ENCODE measurements around the gene U2AF2.

The U2AF2 gene

GRCh38 chr19:55654868-55655647 is at the start of gene U2AF2:
Gene U2AF2 (plus strand): TSS chr19:55655035. CDS start chr19:55655105, 70 bp downstream.
- peak; percentile 92 to 98 (median 94) for DNase-seq (ENCODE audit: low read depth in 4 of 4, low spot score in 1 of 4)

DNA sequence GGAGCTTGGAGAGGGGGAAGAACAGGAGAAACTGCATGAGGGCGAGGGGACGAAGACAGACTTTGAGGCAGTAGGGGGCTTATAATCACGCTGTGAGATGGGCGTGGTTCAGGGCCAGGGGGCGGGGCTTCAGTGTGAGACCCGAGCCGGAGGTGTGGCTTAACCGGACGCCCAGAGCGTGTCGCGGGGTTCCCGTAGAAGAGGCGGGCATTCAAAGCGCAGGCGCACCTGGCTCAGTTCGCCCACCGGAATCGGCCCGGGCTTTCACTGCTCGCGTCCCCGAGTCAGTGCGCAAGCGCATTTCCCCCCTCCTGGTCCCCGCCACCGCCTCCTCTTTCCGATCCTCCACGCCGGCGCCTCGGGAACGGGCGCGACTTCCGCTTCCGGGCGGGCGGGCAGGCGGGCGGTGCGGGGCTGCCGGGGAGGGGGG is 49.6 kb upstream of the U2AF2 start:
- peak; percentile 97 to 99 (median 98) for DNase-seq (ENCODE audit: low read depth in 4 of 4, low spot score in 1 of 4)

- DNase-seq (ENCODE audit: low read depth in 4 of 4, low spot score in 1 of 4), result peak in 2 of 4 experiments; percentile 59 to 65
Measured at GRCh38 chr19:55605637-55606470, 49.0 kb upstream of the U2AF2 start, which contains the start of gene ZNF865. Gene ZNF865 (plus strand): TSS chr19:55605647. CDS start chr19:55613619, 7,972 bp downstream.

DNA sequence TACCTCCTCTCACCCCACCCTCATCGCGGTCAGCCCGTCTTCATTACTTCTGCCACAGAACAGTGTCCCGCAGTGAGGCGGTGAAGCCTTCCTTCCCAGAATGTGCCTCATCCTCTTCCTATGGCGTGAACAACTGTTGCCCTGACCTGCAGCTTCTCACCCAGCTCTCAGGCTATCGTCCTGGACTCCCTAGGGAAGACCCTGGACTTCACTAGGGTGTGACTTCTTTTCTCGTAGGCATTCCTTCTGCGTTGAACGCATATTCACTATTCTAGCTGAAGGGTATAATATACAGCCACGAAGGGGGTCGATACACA is 48.4 kb upstream of the U2AF2 start:
- no peak for DNase-seq (ENCODE audit: low read depth in 4 of 4, low spot score in 1 of 4)

GRCh38 chr19:55606817-55607216 is 48.0 kb upstream of the U2AF2 start:
- no peak for DNase-seq (ENCODE audit: low read depth in 4 of 4, low spot score in 1 of 4)

GRCh38 chr19:55609326-55609725 is 45.5 kb upstream of the U2AF2 start:
- no peak for DNase-seq (ENCODE audit: low read depth in 4 of 4, low spot score in 1 of 4)

GRCh38 chr19:55611300-55611982 is 43.4 kb upstream of the U2AF2 start:
- DNase-seq (ENCODE audit: low read depth in 4 of 4, low spot score in 1 of 4), result no peak

- no peak for DNase-seq (ENCODE audit: low read depth in 4 of 4, low spot score in 1 of 4)
Measured at GRCh38 chr19:55611983-55612645, 42.7 kb upstream of the U2AF2 start.

DNA sequence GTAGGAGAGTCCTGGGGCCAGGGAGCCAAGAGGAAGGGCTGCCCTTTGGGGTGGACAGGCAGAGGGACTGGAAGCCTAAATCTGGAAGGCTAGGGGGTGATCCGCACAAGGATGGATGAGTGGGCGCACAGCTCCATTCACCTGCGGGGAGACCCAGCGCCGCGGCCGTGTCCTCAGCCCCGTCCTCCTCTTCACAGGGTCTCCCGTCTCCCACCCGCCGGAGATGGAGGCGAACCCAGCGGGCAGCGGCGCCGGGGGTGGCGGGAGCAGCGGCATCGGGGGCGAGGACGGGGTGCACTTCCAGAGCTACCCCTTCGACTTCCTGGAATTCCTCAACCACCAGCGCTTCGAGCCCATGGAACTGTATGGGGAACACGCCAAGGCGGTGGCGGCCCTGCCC is 41.4 kb upstream of the U2AF2 start:
- no peak for DNase-seq (ENCODE audit: low read depth in 4 of 4, low spot score in 1 of 4)

- DNase-seq (ENCODE audit: low read depth in 4 of 4, low spot score in 1 of 4), result no peak
Measured at GRCh38 chr19:55613930-55614710, 40.7 kb upstream of the U2AF2 start.

DNA sequence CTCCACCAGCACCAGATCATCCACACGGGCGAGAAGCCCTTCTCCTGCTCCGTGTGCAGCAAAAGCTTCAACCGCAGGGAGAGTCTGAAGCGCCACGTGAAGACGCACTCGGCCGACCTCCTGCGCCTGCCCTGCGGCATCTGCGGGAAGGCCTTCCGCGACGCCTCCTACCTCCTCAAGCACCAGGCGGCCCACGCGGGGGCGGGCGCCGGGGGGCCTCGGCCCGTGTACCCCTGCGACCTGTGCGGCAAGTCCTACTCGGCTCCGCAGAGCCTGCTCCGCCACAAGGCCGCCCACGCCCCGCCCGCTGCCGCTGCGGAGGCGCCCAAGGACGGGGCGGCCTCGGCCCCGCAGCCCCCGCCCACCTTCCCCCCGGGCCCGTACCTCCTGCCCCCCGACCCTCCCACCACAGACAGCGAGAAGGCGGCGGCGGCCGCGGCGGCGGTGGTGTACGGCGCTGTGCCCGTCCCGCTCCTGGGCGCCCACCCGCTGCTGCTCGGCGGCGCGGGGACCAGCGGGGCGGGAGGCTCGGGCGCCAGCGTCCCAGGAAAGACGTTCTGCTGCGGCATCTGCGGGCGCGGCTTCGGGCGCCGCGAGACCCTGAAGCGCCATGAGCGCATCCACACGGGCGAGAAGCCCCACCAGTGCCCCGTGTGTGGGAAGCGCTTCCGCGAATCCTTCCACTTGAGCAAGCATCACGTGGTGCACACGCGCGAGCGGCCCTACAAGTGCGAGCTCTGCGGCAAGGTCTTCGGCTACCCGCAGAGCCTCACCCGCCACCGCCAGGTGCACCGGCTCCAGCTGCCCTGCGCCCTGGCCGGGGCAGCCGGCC is 39.9 kb upstream of the U2AF2 start:
- DNase-seq (ENCODE audit: low read depth in 4 of 4, low spot score in 1 of 4), result no peak

DNA sequence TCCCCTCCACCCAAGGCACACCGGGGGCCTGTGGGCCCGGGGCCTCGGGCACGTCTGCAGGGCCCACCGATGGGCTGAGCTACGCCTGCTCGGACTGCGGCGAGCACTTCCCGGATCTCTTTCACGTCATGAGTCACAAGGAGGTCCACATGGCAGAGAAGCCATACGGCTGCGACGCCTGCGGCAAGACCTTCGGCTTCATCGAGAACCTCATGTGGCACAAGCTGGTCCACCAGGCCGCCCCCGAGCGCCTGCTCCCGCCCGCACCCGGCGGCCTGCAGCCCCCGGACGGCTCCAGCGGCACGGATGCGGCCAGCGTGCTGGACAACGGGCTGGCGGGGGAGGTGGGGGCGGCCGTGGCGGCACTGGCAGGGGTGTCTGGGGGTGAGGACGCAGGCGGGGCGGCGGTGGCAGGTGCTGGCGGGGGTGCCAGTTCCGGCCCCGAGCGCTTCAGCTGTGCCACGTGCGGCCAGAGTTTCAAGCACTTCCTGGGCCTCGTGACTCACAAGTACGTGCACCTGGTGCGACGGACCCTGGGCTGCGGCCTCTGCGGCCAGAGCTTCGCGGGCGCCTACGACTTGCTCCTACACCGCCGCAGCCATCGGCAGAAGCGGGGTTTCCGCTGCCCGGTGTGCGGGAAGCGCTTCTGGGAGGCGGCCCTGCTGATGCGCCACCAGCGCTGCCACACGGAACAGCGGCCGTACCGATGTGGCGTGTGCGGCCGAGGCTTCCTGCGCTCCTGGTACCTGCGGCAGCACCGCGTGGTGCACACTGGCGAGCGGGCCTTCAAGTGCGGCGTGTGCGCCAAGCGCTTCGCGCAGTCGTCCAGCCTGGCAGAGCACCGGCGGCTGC is 39.1 kb upstream of the U2AF2 start:
- DNase-seq (ENCODE audit: low read depth in 4 of 4, low spot score in 1 of 4), result no peak

GRCh38 chr19:55616395-55616875 is 38.4 kb upstream of the U2AF2 start:
- no peak for DNase-seq (ENCODE audit: low read depth in 4 of 4, low spot score in 1 of 4)

DNA sequence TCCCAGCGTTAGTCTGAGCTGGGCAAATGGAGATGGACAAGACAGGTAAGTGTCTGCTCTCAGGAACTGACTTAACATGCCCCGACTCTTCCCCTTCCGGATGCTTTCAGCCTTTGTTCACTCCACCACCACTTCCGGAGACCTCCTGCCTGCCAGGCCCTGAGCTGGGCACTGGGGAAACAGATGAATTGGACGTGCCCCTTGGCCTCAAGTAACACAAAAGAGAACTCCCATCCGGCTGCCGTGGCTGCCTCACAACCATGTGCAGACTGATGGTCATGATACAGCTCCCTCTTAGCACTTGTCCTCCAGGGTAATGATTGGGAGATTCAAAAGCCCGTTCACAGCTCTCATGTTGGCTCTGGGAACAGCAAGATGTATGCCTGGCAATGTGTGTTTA is 37.4 kb upstream of the U2AF2 start:
- no peak for DNase-seq (ENCODE audit: low read depth in 4 of 4, low spot score in 1 of 4)

GRCh38 chr19:55618426-55618825 is 36.4 kb upstream of the U2AF2 start:
- DNase-seq (ENCODE audit: low read depth in 4 of 4, low spot score in 1 of 4), result no peak

DNA sequence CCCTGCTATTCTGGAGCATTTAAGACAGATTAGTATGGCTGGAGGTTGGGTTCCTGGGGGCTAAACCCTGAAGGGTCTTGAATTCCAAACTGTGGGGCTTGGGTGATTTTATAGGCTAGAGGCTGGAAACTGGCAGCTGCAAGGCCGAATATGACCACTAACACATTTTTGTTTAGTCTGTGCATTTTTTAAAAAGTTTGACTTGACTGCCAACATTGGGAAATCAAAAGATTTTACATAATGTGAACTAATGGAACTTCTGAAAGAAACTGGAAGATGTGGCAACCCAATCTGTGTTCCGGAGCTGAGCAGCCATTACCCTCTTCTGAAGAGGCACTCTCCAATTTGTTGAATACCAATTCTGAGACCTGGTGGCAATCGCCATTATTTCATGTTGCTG is 35.5 kb upstream of the U2AF2 start:
- no peak for DNase-seq (ENCODE audit: low read depth in 4 of 4, low spot score in 1 of 4)

DNA sequence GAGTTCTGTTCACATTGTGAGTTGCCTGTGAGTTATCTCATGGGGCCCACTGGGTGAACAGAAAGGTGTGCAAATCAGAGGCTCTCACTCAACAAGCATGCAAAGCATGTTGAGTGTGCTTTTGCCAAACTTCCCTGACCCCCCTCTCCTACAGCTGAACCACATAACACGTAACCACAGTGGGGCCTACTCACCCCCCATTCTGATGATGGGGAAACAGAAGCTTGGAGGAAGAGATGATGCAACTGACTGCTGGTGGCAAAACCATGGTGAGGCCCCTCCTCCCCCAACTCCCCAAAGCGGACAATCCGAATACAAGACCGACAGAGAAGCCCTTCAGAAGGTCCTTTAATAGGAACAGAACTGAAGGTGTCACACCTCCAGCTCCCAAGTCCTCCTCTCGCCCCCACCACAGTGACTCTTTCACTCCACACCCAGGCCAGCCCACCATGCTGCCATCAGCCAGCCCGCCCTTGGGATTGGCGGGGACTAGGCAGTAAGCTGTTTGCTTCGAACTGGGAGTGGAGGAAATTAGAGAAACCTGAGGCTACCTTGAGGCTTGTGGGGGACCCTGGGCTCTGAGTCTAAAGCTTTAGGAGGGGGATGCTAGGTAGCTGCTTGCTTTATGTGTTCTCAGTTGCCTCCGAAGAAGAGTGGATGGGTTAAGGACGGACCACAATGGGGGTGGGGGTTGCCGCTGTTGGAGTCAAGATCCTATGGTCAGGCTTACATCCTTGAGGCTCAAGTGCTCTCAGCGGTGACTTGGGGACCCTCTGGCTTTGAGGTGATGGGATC is 34.2 kb upstream of the U2AF2 start:
- DNase-seq (ENCODE audit: low read depth in 4 of 4, low spot score in 1 of 4), result no peak

Data from stimulated activated CD4-positive, alpha-beta T cell treated with anti-CD3 and anti-CD28 coated beads, Interleukin-1b, Interleukin-23, amount 100 ng/mL, for 24 hours (primary cell).